OCI-LY7 (cell line): ENCODE measurements around the gene FGGY.

Experiments used
- EZH2phosphoT487 ChIP-seq: fragments of 200-600 bp; sonication (generic); IDR thresholded peaks from 2 replicates; pipeline ENCODE4 v1.6.1; 2018; ENCODE audit warnings: low read depth, borderline replicate concordance, mild to moderate bottlenecking, mixed run types, antibody characterized with exemption, low read length, moderate library complexity, mixed read lengths
- TF ChIP-seq, protein P1 (sequence below): fragments of 200-600 bp; sonication (generic); conservative IDR thresholded peaks from 2 replicates; pipeline ENCODE4 v1.5.1; 2014; ENCODE audit warnings: mild to moderate bottlenecking, antibody characterized with exemption, low read length, moderate library complexity, mixed read lengths

DNA sequence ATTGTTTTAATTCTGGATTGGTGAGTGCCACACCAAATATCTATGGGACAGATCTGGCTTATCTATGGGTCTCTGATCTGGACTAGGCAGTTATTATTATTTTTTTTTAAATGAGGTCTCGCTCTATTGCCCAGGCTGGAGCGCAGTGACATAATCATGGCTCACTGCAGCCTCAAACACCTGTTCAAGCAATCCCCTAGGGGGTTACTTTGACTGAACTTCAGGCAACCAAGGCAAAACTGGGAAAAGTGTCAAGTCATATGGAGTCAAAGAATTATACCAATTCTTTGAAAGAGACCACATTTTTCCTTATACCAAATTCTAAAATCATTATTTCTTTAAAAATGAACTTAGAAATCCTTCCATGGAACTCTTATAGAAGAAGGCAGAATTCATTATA lies 388.8 kb downstream of the FGGY start:
- TF ChIP-seq, protein P1, sequence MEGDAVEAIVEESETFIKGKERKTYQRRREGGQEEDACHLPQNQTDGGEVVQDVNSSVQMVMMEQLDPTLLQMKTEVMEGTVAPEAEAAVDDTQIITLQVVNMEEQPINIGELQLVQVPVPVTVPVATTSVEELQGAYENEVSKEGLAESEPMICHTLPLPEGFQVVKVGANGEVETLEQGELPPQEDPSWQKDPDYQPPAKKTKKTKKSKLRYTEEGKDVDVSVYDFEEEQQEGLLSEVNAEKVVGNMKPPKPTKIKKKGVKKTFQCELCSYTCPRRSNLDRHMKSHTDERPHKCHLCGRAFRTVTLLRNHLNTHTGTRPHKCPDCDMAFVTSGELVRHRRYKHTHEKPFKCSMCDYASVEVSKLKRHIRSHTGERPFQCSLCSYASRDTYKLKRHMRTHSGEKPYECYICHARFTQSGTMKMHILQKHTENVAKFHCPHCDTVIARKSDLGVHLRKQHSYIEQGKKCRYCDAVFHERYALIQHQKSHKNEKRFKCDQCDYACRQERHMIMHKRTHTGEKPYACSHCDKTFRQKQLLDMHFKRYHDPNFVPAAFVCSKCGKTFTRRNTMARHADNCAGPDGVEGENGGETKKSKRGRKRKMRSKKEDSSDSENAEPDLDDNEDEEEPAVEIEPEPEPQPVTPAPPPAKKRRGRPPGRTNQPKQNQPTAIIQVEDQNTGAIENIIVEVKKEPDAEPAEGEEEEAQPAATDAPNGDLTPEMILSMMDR = no peak
- no peak for TF ChIP-seq EZH2phosphoT487
